Measurements from ENCODE around the gene KCNJ14. TPM values are rescaled to one million over a fixed set of nuclear protein-coding genes. Genes with fewer than 3 reads are reported as not detected.

KCNJ14 gene
- polyA plus RNA-seq, 1 donor from 2014 or later = 1.1 TPM

DNA sequence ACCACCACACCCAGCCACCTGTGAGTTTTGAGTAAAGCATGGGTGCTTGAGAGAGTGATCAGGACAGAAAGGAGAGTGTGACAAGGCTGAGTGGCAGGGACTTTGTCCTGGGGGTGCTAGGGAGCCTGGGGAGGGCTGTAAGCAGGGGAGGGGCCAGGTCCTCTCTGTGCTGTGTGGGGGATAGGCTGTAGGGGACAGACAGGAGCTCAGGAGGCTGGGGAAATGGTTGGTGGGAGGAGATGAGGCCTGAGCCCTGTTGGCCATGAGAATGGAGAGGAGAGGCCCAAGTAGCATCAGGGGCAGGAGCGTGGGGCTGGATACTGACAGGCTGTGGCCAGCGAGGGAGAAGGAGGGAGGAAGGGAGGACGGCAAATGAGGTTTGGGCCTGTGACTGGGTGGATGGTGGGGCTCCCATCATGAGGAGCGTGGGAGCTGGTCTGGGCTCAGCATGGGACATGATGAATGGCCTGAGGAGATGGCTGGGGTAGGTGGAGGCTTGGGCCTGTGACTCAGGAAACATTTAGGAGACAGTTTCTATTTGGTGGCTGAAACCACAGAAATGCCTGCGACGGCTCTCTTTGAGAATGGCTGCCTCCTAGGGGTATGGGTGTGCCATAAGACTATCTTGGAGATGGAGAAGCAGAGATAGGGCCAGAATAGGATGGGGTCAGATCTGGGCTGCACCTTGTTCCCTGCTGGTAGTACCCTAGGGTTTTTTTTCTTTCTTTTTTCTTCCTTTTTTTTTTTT, 36.9 kb upstream of the KCNJ14 start:
- no peaks in the 10 kb centered on the region for H3K79me2 ChIP-seq (replicated peaks; ENCODE audit: insufficient read depth, low read length)
- no peaks in the 10 kb centered on the region for H3K9me2 ChIP-seq (ENCODE audit: insufficient read depth, low read length)
- H3K9ac ChIP-seq (ENCODE audit: low read length) = no peak overlapping the region
- peaks cover 7% of the 10 kb centered on the region for H3K36me3 ChIP-seq (ENCODE audit: insufficient read depth, low read length)
- no peak overlapping the region for H3K27ac ChIP-seq (ENCODE audit: low read length)
- H2AFZ ChIP-seq (ENCODE audit: low read depth, low read length) = no peak overlapping the region
- H3K4me2 ChIP-seq (ENCODE audit: low read length) = no peak overlapping the region
- no peaks in the 10 kb centered on the region for H3F3A ChIP-seq (ENCODE audit: insufficient read depth, low read length, poor library complexity, severe bottlenecking)
- no peak overlapping the region for H3K4me3 ChIP-seq (ENCODE audit: low read length)
- TF ChIP-seq POLR2AphosphoS5 (IDR thresholded peaks at IDR 0.05) = no peak
- no peak for TF ChIP-seq RAD21 (conservative IDR thresholded peaks at IDR 0.05)
- TF ChIP-seq EP300 (conservative IDR thresholded peaks at IDR 0.05; ENCODE audit: poor library complexity, severe bottlenecking) = no peak
- TF ChIP-seq EZH2 (IDR thresholded peaks at IDR 0.05; ENCODE audit: borderline replicate concordance, insufficient read depth, low read length, poor library complexity, severe bottlenecking) = no peak
- no peak for TF ChIP-seq MXI1 (conservative IDR thresholded peaks at IDR 0.05; ENCODE audit: poor library complexity, severe bottlenecking)
- TF ChIP-seq CTCF (IDR thresholded peaks at IDR 0.05; ENCODE audit: poor library complexity, severe bottlenecking) = no peak
- no peak for TF ChIP-seq TAF1 (IDR thresholded peaks at IDR 0.05; ENCODE audit: low read depth)
- no peak for TF ChIP-seq SMC3 (conservative IDR thresholded peaks at IDR 0.05; ENCODE audit: poor library complexity)
- TF ChIP-seq, protein P1, sequence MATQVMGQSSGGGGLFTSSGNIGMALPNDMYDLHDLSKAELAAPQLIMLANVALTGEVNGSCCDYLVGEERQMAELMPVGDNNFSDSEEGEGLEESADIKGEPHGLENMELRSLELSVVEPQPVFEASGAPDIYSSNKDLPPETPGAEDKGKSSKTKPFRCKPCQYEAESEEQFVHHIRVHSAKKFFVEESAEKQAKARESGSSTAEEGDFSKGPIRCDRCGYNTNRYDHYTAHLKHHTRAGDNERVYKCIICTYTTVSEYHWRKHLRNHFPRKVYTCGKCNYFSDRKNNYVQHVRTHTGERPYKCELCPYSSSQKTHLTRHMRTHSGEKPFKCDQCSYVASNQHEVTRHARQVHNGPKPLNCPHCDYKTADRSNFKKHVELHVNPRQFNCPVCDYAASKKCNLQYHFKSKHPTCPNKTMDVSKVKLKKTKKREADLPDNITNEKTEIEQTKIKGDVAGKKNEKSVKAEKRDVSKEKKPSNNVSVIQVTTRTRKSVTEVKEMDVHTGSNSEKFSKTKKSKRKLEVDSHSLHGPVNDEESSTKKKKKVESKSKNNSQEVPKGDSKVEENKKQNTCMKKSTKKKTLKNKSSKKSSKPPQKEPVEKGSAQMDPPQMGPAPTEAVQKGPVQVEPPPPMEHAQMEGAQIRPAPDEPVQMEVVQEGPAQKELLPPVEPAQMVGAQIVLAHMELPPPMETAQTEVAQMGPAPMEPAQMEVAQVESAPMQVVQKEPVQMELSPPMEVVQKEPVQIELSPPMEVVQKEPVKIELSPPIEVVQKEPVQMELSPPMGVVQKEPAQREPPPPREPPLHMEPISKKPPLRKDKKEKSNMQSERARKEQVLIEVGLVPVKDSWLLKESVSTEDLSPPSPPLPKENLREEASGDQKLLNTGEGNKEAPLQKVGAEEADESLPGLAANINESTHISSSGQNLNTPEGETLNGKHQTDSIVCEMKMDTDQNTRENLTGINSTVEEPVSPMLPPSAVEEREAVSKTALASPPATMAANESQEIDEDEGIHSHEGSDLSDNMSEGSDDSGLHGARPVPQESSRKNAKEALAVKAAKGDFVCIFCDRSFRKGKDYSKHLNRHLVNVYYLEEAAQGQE (IDR thresholded peaks at IDR 0.05; ENCODE audit: borderline replicate concordance) = no peak
- no peaks in the 10 kb centered on the region for H3K27me3 ChIP-seq (ENCODE audit: insufficient read depth, low read depth, low read length)
- no peaks in the 10 kb centered on the region for H3K9me3 ChIP-seq (ENCODE audit: low read length)
- H4K20me1 ChIP-seq (ENCODE audit: insufficient read depth) = no peaks in the 10 kb centered on the region

- H3K9ac ChIP-seq (ENCODE audit: low read length) = no peak overlapping the region
- H3K36me3 ChIP-seq (ENCODE audit: insufficient read depth, low read length) = peaks cover 7% of the 10 kb centered on the region
- H3K9me3 ChIP-seq (ENCODE audit: low read length) = no peaks in the 10 kb centered on the region
- no peaks in the 10 kb centered on the region for H3F3A ChIP-seq (ENCODE audit: insufficient read depth, low read length, poor library complexity, severe bottlenecking)
- TF ChIP-seq RAD21 (conservative IDR thresholded peaks at IDR 0.05) = no peak
- TF ChIP-seq POLR2AphosphoS5 (IDR thresholded peaks at IDR 0.05) = no peak
- TF ChIP-seq, protein P1 (IDR thresholded peaks at IDR 0.05; ENCODE audit: borderline replicate concordance) = no peak
- no peak for TF ChIP-seq SMC3 (conservative IDR thresholded peaks at IDR 0.05; ENCODE audit: poor library complexity)
- no peak for TF ChIP-seq CTCF (IDR thresholded peaks at IDR 0.05; ENCODE audit: poor library complexity, severe bottlenecking)
- no peak for TF ChIP-seq TAF1 (IDR thresholded peaks at IDR 0.05; ENCODE audit: low read depth)
- TF ChIP-seq MXI1 (conservative IDR thresholded peaks at IDR 0.05; ENCODE audit: poor library complexity, severe bottlenecking) = no peak
- TF ChIP-seq EP300 (conservative IDR thresholded peaks at IDR 0.05; ENCODE audit: poor library complexity, severe bottlenecking) = no peak
- no peak for TF ChIP-seq EZH2 (IDR thresholded peaks at IDR 0.05; ENCODE audit: borderline replicate concordance, insufficient read depth, low read length, poor library complexity, severe bottlenecking)
- H3K27me3 ChIP-seq (ENCODE audit: insufficient read depth, low read depth, low read length) = no peaks in the 10 kb centered on the region
- no peaks in the 10 kb centered on the region for H3K79me2 ChIP-seq (replicated peaks; ENCODE audit: insufficient read depth, low read length)
- no peak overlapping the region for H2AFZ ChIP-seq (ENCODE audit: low read depth, low read length)
- no peaks in the 10 kb centered on the region for H3K9me2 ChIP-seq (ENCODE audit: insufficient read depth, low read length)
- no peaks in the 10 kb centered on the region for H4K20me1 ChIP-seq (ENCODE audit: insufficient read depth)
- H3K4me3 ChIP-seq (ENCODE audit: low read length) = no peak overlapping the region
- H3K27ac ChIP-seq (ENCODE audit: low read length) = no peak overlapping the region
- no peak overlapping the region for H3K4me2 ChIP-seq (ENCODE audit: low read length)
Measured at GRCh38 chr19:48419158-48419920, 36.0 kb upstream of the KCNJ14 start.
